ENCODE data around the gene GRHL3.

GRCh38 chr1:24317081-24317480, 2.1 kb upstream of the GRHL3 start:
- TF ChIP-seq POLR2AphosphoS5 (IDR thresholded peaks at IDR 0.05; ENCODE audit: low read depth, low read length) (no peak), SPI1 (IDR thresholded peaks at IDR 0.05; ENCODE audit: low read depth, low read length) (no peak), TAF1 (IDR thresholded peaks at IDR 0.05; ENCODE audit: low read depth, low read length) (no peak)

Measured in GM12891 (cell line).